H54 (cell line): ENCODE measurements around the gene ANLN.

Experiments used
- DNase-seq: peaks from one replicate; pipeline ENCODE4 v3.0.0; 2011; ENCODE audit warnings: low spot score, mixed read lengths; ENCODE audit not compliant: insufficient read length
- FAIRE-seq: peaks from 3 replicates; lab custom pipeline; 2011; peaks lifted over from hg19 to GRCh38; lab: Jason Lieb, UNC
- POLR2A ChIP-seq: IDR thresholded peaks from 2 replicates; pipeline ENCODE4 v1.6.1; 2011; ENCODE audit warnings: low read depth, mild to moderate bottlenecking, low read length

The ANLN gene

GRCh38 chr7:36497775-36498174 is 108.1 kb downstream of the ANLN start:
- TF ChIP-seq POLR2A, result no peak
- FAIRE-seq (no peak), DNase-seq (no peak)
